Measurements from ENCODE around the gene C16orf87.

GRCh38 chr16:46822270-46822669 lies 8.7 kb downstream of the C16orf87 start:
- TF ChIP-seq CTCF (IDR thresholded peaks at IDR 0.05; ENCODE audit: borderline replicate concordance, extremely low read depth, low read length, poor library complexity, severe bottlenecking) (no peak), EZH2 (IDR thresholded peaks at IDR 0.05; ENCODE audit: borderline replicate concordance, low read depth, low read length, severe bottlenecking) (no peak)

Measured in DND-41 (cell line).